Epithelial cell of prostate (primary cell): ENCODE results near the gene FANK1.
"Not testable (repeated sequence)": the region's sequence is repeated elsewhere in the genome, so short reads cannot be mapped to it uniquely, and the experiment has no call there.

ENCODE experiments used
- DNase-seq: peaks from one replicate; pipeline ENCODE4 v3.0.0-alpha.2; 2011; ENCODE audit warnings: low read depth, low spot score
- H3K27ac ChIP-seq: fragments of 450-650 bp; 2 replicates; pipeline ENCODE4 v1.5.1; 2017; ENCODE audit warnings: mild to moderate bottlenecking

FANK1 gene

GRCh38 chr10:125925262-125925834, 29.0 kb downstream of the FANK1 start:
- DNase-seq: no peak
- no peak overlapping the region for H3K27ac ChIP-seq

GRCh38 chr10:125926247-125926646, 29.9 kb downstream of the FANK1 start:
- no peak overlapping the region for H3K27ac ChIP-seq
- no peak for DNase-seq

- H3K27ac ChIP-seq, DNase-seq: not testable (repeated sequence)
Observed at GRCh38 chr10:125927265-125927664, 30.9 kb downstream of the FANK1 start.

GRCh38 chr10:125928928-125929585, 32.7 kb downstream of the FANK1 start:
- DNase-seq: no peak
- no peak overlapping the region for H3K27ac ChIP-seq

- DNase-seq: no peak
- H3K27ac ChIP-seq: no peak overlapping the region
Observed at GRCh38 chr10:125929618-125930017, 33.3 kb downstream of the FANK1 start.

GRCh38 chr10:125933693-125934092, 37.3 kb downstream of the FANK1 start:
- no peak for DNase-seq
- H3K27ac ChIP-seq: no peak overlapping the region

GRCh38 chr10:125936331-125936730, 40.0 kb downstream of the FANK1 start:
- no peak for DNase-seq
- H3K27ac ChIP-seq: no peak overlapping the region

GRCh38 chr10:125940515-125940914, 44.2 kb downstream of the FANK1 start:
- H3K27ac ChIP-seq: no peak overlapping the region
- no peak for DNase-seq

GRCh38 chr10:125951290-125951689, 54.9 kb downstream of the FANK1 start:
- H3K27ac ChIP-seq: no peak overlapping the region
- DNase-seq: no peak

- DNase-seq: no peak
- H3K27ac ChIP-seq: no peak overlapping the region
Observed at GRCh38 chr10:125953778-125954385, 57.5 kb downstream of the FANK1 start.

GRCh38 chr10:125955766-125956165, 59.4 kb downstream of the FANK1 start:
- DNase-seq: no peak
- H3K27ac ChIP-seq: no peak overlapping the region

- DNase-seq: no peak
- H3K27ac ChIP-seq: no peak overlapping the region
Observed at GRCh38 chr10:125961743-125962142, 65.4 kb downstream of the FANK1 start.

- no peak for DNase-seq
- no peak overlapping the region for H3K27ac ChIP-seq
Observed at GRCh38 chr10:125962200-125962599, 65.8 kb downstream of the FANK1 start.

- no peak overlapping the region for H3K27ac ChIP-seq
- no peak for DNase-seq
Observed at GRCh38 chr10:125964558-125964957, 68.2 kb downstream of the FANK1 start.

GRCh38 chr10:125967533-125967932, 71.2 kb downstream of the FANK1 start:
- H3K27ac ChIP-seq: no peak overlapping the region
- no peak for DNase-seq

- H3K27ac ChIP-seq, DNase-seq: not testable (repeated sequence)
Observed at GRCh38 chr10:125970077-125970630, 73.8 kb downstream of the FANK1 start.

GRCh38 chr10:125976960-125977605, 80.7 kb downstream of the FANK1 start:
- DNase-seq: no peak
- H3K27ac ChIP-seq: no peak overlapping the region

GRCh38 chr10:125979976-125980375, 83.6 kb downstream of the FANK1 start:
- no peak overlapping the region for H3K27ac ChIP-seq
- no peak for DNase-seq

- H3K27ac ChIP-seq: no peak overlapping the region
Observed at GRCh38 chr10:125980521-125981035, 84.2 kb downstream of the FANK1 start.

GRCh38 chr10:125982260-125982948, 86.0 kb downstream of the FANK1 start:
- no peak for DNase-seq
- no peak overlapping the region for H3K27ac ChIP-seq

More at GRCh38 chr10:125980521-125981035, 84.2 kb downstream of the FANK1 start:
- DNase-seq: no peak
